Tibial artery (tissue), 4 donors: ENCODE results near the gene TIMM50.

Experiments used
- DNase-seq, 2 donors: peaks; one replicate each; pipeline ENCODE4 v3.0.0-alpha.2; 2019
- H3K27ac ChIP-seq, 2 donors: fragments of 200-600 bp; sonication (generic) in 1 of 2; 1 replicate in 1 of 2; 2 replicates in 1 of 2; pipeline ENCODE4 v1.5.1; 2018 to 2019; ENCODE audit warnings: mild to moderate bottlenecking in 1 of 2
- H3K27me3 ChIP-seq, 2 donors: fragments of 200-600 bp; sonication (generic) in 1 of 2; one replicate each; pipeline versions ENCODE4 v1.5.1 to v1.6.0; 2016 to 2019
- H3K36me3 ChIP-seq, 3 donors: fragments of 200-600 bp; sonication (generic) in 2 of 3; one replicate each; pipeline ENCODE4 v1.5.1; 2016 to 2019; ENCODE audit warnings: mild to moderate bottlenecking in 2 of 3
- H3K4me1 ChIP-seq, 4 donors: fragments of 200-600 bp; sonication (generic) in 2 of 4; 1 replicate in 3 of 4; 2 replicates in 1 of 4; pipeline ENCODE4 v1.5.1; 2016 to 2019
- H3K4me3 ChIP-seq, 2 donors: fragments of 200-600 bp; sonication (generic) in 1 of 2; 1 replicate in 1 of 2; 2 replicates in 1 of 2; pipeline ENCODE4 v1.5.1; 2018 to 2019; ENCODE audit warnings: mild to moderate bottlenecking in 2 of 2
- H3K9me3 ChIP-seq, 3 donors: fragments of 200-600 bp; sonication (generic) in 1 of 3; one replicate each; pipeline ENCODE4 v1.5.1; 2016 to 2019
- CTCF ChIP-seq, 2 experiments: fragments of 200-600 bp in 1 of 2; fragments of 450-650 bp in 1 of 2; IDR thresholded peaks; one replicate each; pipeline ENCODE4 v1.5.1; 2017 to 2019; ENCODE audit warnings: antibody characterized with exemption in 2 of 2, mild to moderate bottlenecking in 1 of 2, moderate library complexity in 1 of 2
- intact Hi-C: fragments of 100-400 bp; cut with DNase I; formaldehyde crosslinking; loops from one replicate; pipeline ENCODE4 v1.15.0; 2023; ENCODE audit warnings: low total_unique reads

TIMM50 gene

GRCh38 chr19:39516270-39516669, 35.6 kb downstream of the TIMM50 start:
- peaks cover 4 to 68% of the 10 kb centered on the region in 2 donors for H3K27me3 ChIP-seq
- no peaks in the 10 kb centered on the region for H3K9me3 ChIP-seq
- DNase-seq: no peak
- no peak overlapping the region for H3K27ac ChIP-seq
- H3K4me1 ChIP-seq: peaks cover 4 to 17% (median 14%) of the 10 kb centered on the region in 4 donors
- H3K36me3 ChIP-seq: no peaks in the 10 kb centered on the region
- TF ChIP-seq CTCF (IDR thresholded peaks at IDR 0.05): no peak
- intact Hi-C loops: no loop called here
- H3K4me3 ChIP-seq: no peak overlapping the region

- H3K4me3 ChIP-seq: no peak overlapping the region
- no peak for DNase-seq
- intact Hi-C loops: no loop called here
- no peaks in the 10 kb centered on the region for H3K36me3 ChIP-seq
- H3K27me3 ChIP-seq: peaks cover 4 to 57% of the 10 kb centered on the region in 2 donors
- H3K4me1 ChIP-seq: peaks cover 4 to 17% (median 14%) of the 10 kb centered on the region in 4 donors
- no peaks in the 10 kb centered on the region for H3K9me3 ChIP-seq
- H3K27ac ChIP-seq: no peak overlapping the region
- TF ChIP-seq CTCF (IDR thresholded peaks at IDR 0.05): no peak
Observed at GRCh38 chr19:39517432-39517831, 36.8 kb downstream of the TIMM50 start.

- H3K27me3 ChIP-seq: peaks cover 4 to 49% of the 10 kb centered on the region in 2 donors
- DNase-seq: no peak
- intact Hi-C loops: no loop called here
- H3K4me3 ChIP-seq: no peak overlapping the region
- no peak for TF ChIP-seq CTCF (IDR thresholded peaks at IDR 0.05)
- H3K9me3 ChIP-seq: no peaks in the 10 kb centered on the region
- no peak overlapping the region for H3K27ac ChIP-seq
- H3K4me1 ChIP-seq: peaks cover 4 to 17% (median 14%) of the 10 kb centered on the region in 4 donors
- no peaks in the 10 kb centered on the region for H3K36me3 ChIP-seq
Observed at GRCh38 chr19:39518458-39518857, 37.8 kb downstream of the TIMM50 start.

GRCh38 chr19:39518975-39519374, 38.3 kb downstream of the TIMM50 start:
- Histone ChIP-seq H3K27ac (no peak overlapping the region), H3K27me3 (peaks cover 4 to 45% of the 10 kb centered on the region in 2 donors), H3K4me3 (no peak overlapping the region), H3K9me3 (no peaks in the 10 kb centered on the region), H3K36me3 (no peaks in the 10 kb centered on the region), H3K4me1 (peaks cover 4 to 17% (median 14%) of the 10 kb centered on the region in 4 donors)
- TF ChIP-seq CTCF (IDR thresholded peaks at IDR 0.05): no peak
- intact Hi-C loops: no loop called here
- no peak for DNase-seq

GRCh38 chr19:39520541-39521484, 40.2 kb downstream of the TIMM50 start:
- no peaks in the 10 kb centered on the region for H3K36me3 ChIP-seq

More at GRCh38 chr19:39520541-39521484, 40.2 kb downstream of the TIMM50 start:
- Histone ChIP-seq H3K9me3 (no peaks in the 10 kb centered on the region), H3K27ac (no peak overlapping the region), H3K27me3 (peaks cover 0 to 27% of the 10 kb centered on the region in 2 donors), H3K4me1 (peaks cover 0 to 5% (median 2%) of the 10 kb centered on the region in 4 donors), H3K4me3 (no peak overlapping the region)
- no peak for TF ChIP-seq CTCF (IDR thresholded peaks at IDR 0.05)
- DNase-seq: no peak
- intact Hi-C loops: no loop called here
